PC-9 (cell line): ENCODE results near the gene ITGA8. TPM values are rescaled to one million over a fixed set of nuclear protein-coding genes. Genes with fewer than 3 reads are reported as not detected.

Experiments used
- BruUV-seq: library from RNA; stranded (reverse); fragments of 400-500 nt; replicated peaks from 2 replicates; lab custom pipeline; 2021; lab: Mats Ljungman, UMichigan
- CTCF ChIA-PET: fragments of 300-600 bp; sonication (Branson Sonifier 250); formaldehyde crosslinking; loops from one replicate; lab custom pipeline; 2022; ENCODE audit warnings: antibody characterized with exemption; lab: Charles Lee
- POLR2A ChIA-PET: fragments of 300-600 bp; sonication (Branson Sonifier 250); formaldehyde crosslinking; loops from one replicate; lab custom pipeline; 2022; ENCODE audit warnings: antibody characterized with exemption; ENCODE audit not compliant: unreplicated experiment; lab: Charles Lee
- DNase-seq, 2 experiments: peaks; one replicate each; pipeline versions ENCODE4 v3.0.0 to v3.0.0-alpha.2; 2015 to 2022; ENCODE audit warnings: mixed read lengths in 1 of 2
- H2AFZ ChIP-seq: fragments of 200-600 bp; sonication (generic); 2 replicates; pipeline ENCODE4 v1.8.1; 2017; ENCODE audit warnings: antibody characterized with exemption
- H3F3A ChIP-seq: fragments of 200-600 bp; sonication (generic); 2 replicates; pipeline ENCODE4 v1.8.1; 2017; ENCODE audit warnings: antibody characterized with exemption, mild to moderate bottlenecking, low read depth; ENCODE audit not compliant: insufficient read depth
- H3K27ac ChIP-seq: fragments of 200-600 bp; sonication (generic); 2 replicates; pipeline ENCODE4 v1.6.1; 2016; ENCODE audit warnings: mixed run types
- H3K27me3 ChIP-seq: fragments of 200-600 bp; sonication (generic); 2 replicates; pipeline ENCODE4 v1.6.1; 2016; ENCODE audit warnings: low read depth, mixed run types; ENCODE audit not compliant: insufficient read depth
- H3K36me3 ChIP-seq: fragments of 200-600 bp; sonication (generic); 2 replicates; pipeline ENCODE4 v1.6.1; 2016; ENCODE audit warnings: low read depth, mixed run types
- H3K4me1 ChIP-seq: fragments of 200-600 bp; sonication (generic); replicated peaks from 2 replicates; pipeline ENCODE4 v1.6.1; 2016; ENCODE audit warnings: mixed run types; ENCODE audit not compliant: insufficient read depth
- H3K4me2 ChIP-seq: fragments of 200-600 bp; sonication (generic); 2 replicates; pipeline ENCODE4 v1.6.1; 2017; ENCODE audit warnings: mixed run types
- H3K4me3 ChIP-seq: fragments of 200-600 bp; sonication (generic); 2 replicates; pipeline ENCODE4 v1.6.1; 2016; ENCODE audit warnings: mixed run types
- H3K79me2 ChIP-seq: fragments of 200-600 bp; sonication (generic); 2 replicates; pipeline ENCODE4 v1.6.1; 2017; ENCODE audit warnings: low read depth, mixed run types
- H3K9me2 ChIP-seq: fragments of 200-600 bp; sonication (generic); 2 replicates; pipeline ENCODE4 v1.8.1; 2017; ENCODE audit warnings: mild to moderate bottlenecking; ENCODE audit not compliant: insufficient read depth
- H3K9me3 ChIP-seq: fragments of 200-600 bp; sonication (generic); 2 replicates; pipeline ENCODE4 v1.8.1; 2016; ENCODE audit warnings: low read depth; ENCODE audit not compliant: insufficient read depth
- H4K20me1 ChIP-seq: fragments of 200-600 bp; sonication (generic); 2 replicates; pipeline ENCODE4 v1.8.1; 2017; ENCODE audit not compliant: insufficient read depth
- CTCF ChIP-seq: fragments of 200-600 bp; sonication (generic); conservative IDR thresholded peaks from 2 replicates; pipeline ENCODE4 v1.6.1; 2017; ENCODE audit warnings: mixed run types, antibody characterized with exemption, mild to moderate bottlenecking, moderate library complexity
- EZH2 ChIP-seq: fragments of 200-600 bp; sonication (generic); IDR thresholded peaks from 2 replicates; pipeline ENCODE4 v1.8.0; 2017; ENCODE audit warnings: antibody characterized with exemption, low read depth
- intact Hi-C: fragments of 100-400 bp; cut with micrococcal nuclease; formaldehyde crosslinking; loops from one replicate; pipeline ENCODE4 v1.10.0; 2022; ENCODE audit not compliant: unreplicated experiment
- total RNA-seq: library from RNA; stranded (reverse); gene quantifications from 2 replicates; pipeline ENCODE4 v1.2.3, GENCODE V29; 2021

Gene ITGA8
- total RNA-seq, 1 experiment from 2014 or later = not detected

- no peak overlapping the region for H2AFZ ChIP-seq
- ChIA-PET POLR2A (no interaction called here), CTCF (no interaction called here)
- H3K9me3 ChIP-seq = no peaks in the 10 kb centered on the region
- no peak for TF ChIP-seq CTCF
- no peak for TF ChIP-seq EZH2
- no peaks in the 10 kb centered on the region for H3K36me3 ChIP-seq
- H3F3A ChIP-seq = no peaks in the 10 kb centered on the region
- H3K27ac ChIP-seq = no peak overlapping the region
- no peaks in the 10 kb centered on the region for H4K20me1 ChIP-seq
- H3K79me2 ChIP-seq = no peaks in the 10 kb centered on the region
- H3K4me3 ChIP-seq = no peak overlapping the region
- H3K27me3 ChIP-seq = peaks cover 21% of the 10 kb centered on the region
- intact Hi-C loops = no loop called here
- no peak for DNase-seq
- BruUV-seq = no TSS peak
- no peak overlapping the region for H3K4me2 ChIP-seq
- no peaks in the 10 kb centered on the region for H3K9me2 ChIP-seq
- no peaks in the 10 kb centered on the region for H3K4me1 ChIP-seq
Observed at GRCh38 chr10:15591937-15592336, 127.8 kb downstream of the ITGA8 start.

GRCh38 chr10:15591431-15591830 lies 128.3 kb downstream of the ITGA8 start:
- no peak overlapping the region for H3K4me2 ChIP-seq
- H2AFZ ChIP-seq = no peak overlapping the region
- H3K9me2 ChIP-seq = no peaks in the 10 kb centered on the region
- H3K36me3 ChIP-seq = no peaks in the 10 kb centered on the region
- no peak overlapping the region for H3K27ac ChIP-seq
- no peak for DNase-seq
- no TSS peak for BruUV-seq
- H4K20me1 ChIP-seq = no peaks in the 10 kb centered on the region
- no peaks in the 10 kb centered on the region for H3K79me2 ChIP-seq
- POLR2A ChIA-PET = no interaction called here
- intact Hi-C loops = no loop called here
- CTCF ChIA-PET = no interaction called here
- no peak overlapping the region for H3K4me3 ChIP-seq
- peaks cover 20% of the 10 kb centered on the region for H3K27me3 ChIP-seq
- no peaks in the 10 kb centered on the region for H3K4me1 ChIP-seq
- TF ChIP-seq CTCF (no peak), EZH2 (no peak)
- H3F3A ChIP-seq = no peaks in the 10 kb centered on the region
- H3K9me3 ChIP-seq = no peaks in the 10 kb centered on the region

- Histone ChIP-seq H3K9me2 (no peaks in the 10 kb centered on the region), H2AFZ (no peak overlapping the region), H3K4me2 (no peak overlapping the region), H3K79me2 (no peaks in the 10 kb centered on the region), H4K20me1 (no peaks in the 10 kb centered on the region), H3K27me3 (peaks cover 15% of the 10 kb centered on the region), H3K4me3 (no peak overlapping the region), H3K36me3 (no peaks in the 10 kb centered on the region), H3K4me1 (no peaks in the 10 kb centered on the region), H3K27ac (no peak overlapping the region), H3K9me3 (no peaks in the 10 kb centered on the region), H3F3A (no peaks in the 10 kb centered on the region)
- BruUV-seq = no TSS peak
- ChIA-PET POLR2A (no interaction called here), CTCF (no interaction called here)
- DNase-seq = no peak
- TF ChIP-seq EZH2 (no peak), CTCF (no peak)
- intact Hi-C loops = no loop called here
Observed at GRCh38 chr10:15588635-15589508, 130.8 kb downstream of the ITGA8 start.
